H1 (cell line): ENCODE results near the gene GRIN3A. TPM values are rescaled to one million over a fixed set of nuclear protein-coding genes. Genes with fewer than 3 reads are reported as not detected.

Experiments used
- CTCF ChIA-PET: fragments of 300-600 bp; sonication (Branson Sonifier 250); formaldehyde crosslinking; loops from one replicate; lab custom pipeline; 2021; ENCODE audit not compliant: partially characterized antibody; lab: Charles Lee
- POLR2A ChIA-PET: fragments of 300-600 bp; sonication (Branson Sonifier 250); formaldehyde crosslinking; loops from one replicate; lab custom pipeline; 2021; ENCODE audit warnings: inconsistent platforms; ENCODE audit not compliant: partially characterized antibody; lab: Charles Lee
- DNase-seq, 2 experiments: peaks; one replicate each; pipeline versions ENCODE4 v3.0.0 to v3.0.0-alpha.2; 2010 to 2022; ENCODE audit warnings: low spot score in 2 of 2, low read depth in 1 of 2, mixed read lengths in 1 of 2
- FAIRE-seq: peaks from 2 replicates; lab custom pipeline; 2011; peaks lifted over from hg19 to GRCh38; lab: Jason Lieb, UNC
- H2AFZ ChIP-seq: 2 replicates; pipeline ENCODE4 v1.8.1; 2012; ENCODE audit warnings: low read length, inconsistent platforms
- H2AK5ac ChIP-seq: 2 replicates; pipeline ENCODE4 v1.6.1; 2013; ENCODE audit warnings: low read depth, low read length
- H2BK120ac ChIP-seq: replicated peaks from 2 replicates; pipeline ENCODE3; 2013; ENCODE audit warnings: low read depth, low read length, inconsistent platforms
- H2BK12ac ChIP-seq: 2 replicates; pipeline ENCODE4 v1.6.1; 2013; ENCODE audit warnings: low read depth, low read length
- H2BK15ac ChIP-seq: 2 replicates; pipeline ENCODE4 v1.6.1; 2013; ENCODE audit warnings: low read length
- H2BK20ac ChIP-seq: 2 replicates; pipeline ENCODE4 v1.6.1; 2013; ENCODE audit warnings: low read length
- H2BK5ac ChIP-seq: 2 replicates; pipeline ENCODE4 v1.6.1; 2013; ENCODE audit warnings: low read depth, low read length
- H3K14ac ChIP-seq: 2 replicates; pipeline ENCODE4 v1.6.1; 2013; ENCODE audit warnings: inconsistent platforms; ENCODE audit not compliant: insufficient read length
- H3K18ac ChIP-seq: 2 replicates; pipeline ENCODE4 v1.6.1; 2013; ENCODE audit warnings: low read length; ENCODE audit errors: extremely low read depth
- H3K23ac ChIP-seq: 2 replicates; pipeline ENCODE4 v1.6.1; 2013; ENCODE audit warnings: inconsistent platforms; ENCODE audit not compliant: insufficient read length
- H3K23me2 ChIP-seq: 2 replicates; pipeline ENCODE4 v1.6.1; 2013; ENCODE audit warnings: low read depth, low read length
- H3K27ac ChIP-seq: 2 replicates; pipeline ENCODE4 v1.6.1; 2011; ENCODE audit warnings: low read depth, low read length, inconsistent platforms
- H3K27me3 ChIP-seq, 4 experiments: replicated peaks in 1 of 4; 1 replicate in 1 of 4; 2 replicates in 3 of 4; pipeline versions ENCODE4 v1.6.1 to v1.8.1; 2011 to 2013; ENCODE audit warnings: low read length in 3 of 4, mild to moderate bottlenecking in 3 of 4, inconsistent platforms in 2 of 4, mixed read lengths in 2 of 4, moderate library complexity in 1 of 4; ENCODE audit not compliant: control insufficient read depth in 3 of 4, insufficient read depth in 3 of 4; ENCODE audit errors: extremely low read depth in 1 of 4
- H3K36me3 ChIP-seq, 4 experiments: 2 replicates each; pipeline versions ENCODE4 v1.6.1 to v1.8.1; 2011 to 2013; ENCODE audit warnings: mild to moderate bottlenecking in 4 of 4, low read length in 3 of 4, moderate library complexity in 2 of 4, control low read depth in 1 of 4, inconsistent platforms in 1 of 4; ENCODE audit not compliant: insufficient read depth in 4 of 4, control insufficient read depth in 2 of 4
- H3K4ac ChIP-seq: replicated peaks from 2 replicates; pipeline ENCODE3; 2013; ENCODE audit warnings: low read length, low read depth, mixed read lengths, inconsistent platforms; ENCODE audit not compliant: insufficient read length
- H3K4me1 ChIP-seq, 4 experiments: replicated peaks in 1 of 4; 1 replicate in 1 of 4; 2 replicates in 3 of 4; pipeline versions ENCODE4 v1.6.1 to v1.8.1; 2011 to 2013; ENCODE audit warnings: low read length in 3 of 4, inconsistent platforms in 2 of 4, mixed read lengths in 1 of 4; ENCODE audit not compliant: insufficient read depth in 4 of 4, control insufficient read depth in 3 of 4
- H3K4me2 ChIP-seq, 2 experiments: 2 replicates each; pipeline versions ENCODE4 v1.6.1 to v1.8.1; 2011 to 2013; ENCODE audit warnings: low read depth in 2 of 2, low read length in 2 of 2, control low read depth in 1 of 2, inconsistent platforms in 1 of 2, mild to moderate bottlenecking in 1 of 2; ENCODE audit not compliant: insufficient read depth in 1 of 2
- H3K4me3 ChIP-seq, 4 experiments: fragments of 200-600, 300-600 bp in 1 of 4; sonication (generic), shearing (Covaris generic), sonication (Bioruptor Twin) in 1 of 4; 2 replicates each; pipeline versions ENCODE4 v1.5.1 to v1.8.1; 2011 to 2016; ENCODE audit warnings: low read length in 4 of 4, low read depth in 3 of 4, control low read depth in 2 of 4, inconsistent platforms in 2 of 4, mild to moderate bottlenecking in 2 of 4, mixed read lengths in 1 of 4, moderate library complexity in 1 of 4; ENCODE audit not compliant: insufficient read depth in 2 of 4; ENCODE audit errors: extremely low read depth in 1 of 4
- H3K56ac ChIP-seq: replicated peaks from 2 replicates; pipeline ENCODE3; 2013; ENCODE audit warnings: low read depth, mild to moderate bottlenecking, mixed read lengths, low read length, inconsistent platforms; ENCODE audit not compliant: insufficient read length
- H3K79me1 ChIP-seq: 2 replicates; pipeline ENCODE4 v1.6.1; 2013; ENCODE audit warnings: low read depth, low read length, control low read depth
- H3K79me2 ChIP-seq, 2 experiments: 2 replicates each; pipeline versions ENCODE4 v1.6.1 to v1.8.1; 2012 to 2013; ENCODE audit warnings: low read length in 2 of 2, mild to moderate bottlenecking in 2 of 2, inconsistent platforms in 1 of 2; ENCODE audit not compliant: insufficient read depth in 2 of 2, control insufficient read depth in 1 of 2
- H3K9ac ChIP-seq, 4 experiments: replicated peaks in 1 of 4; 1 replicate in 1 of 4; 2 replicates in 3 of 4; pipeline versions ENCODE4 v1.6.1 to v1.8.1; 2011 to 2013; ENCODE audit warnings: low read depth in 3 of 4, low read length in 3 of 4, control low read depth in 2 of 4, mild to moderate bottlenecking in 2 of 4, moderate library complexity in 2 of 4, inconsistent platforms in 1 of 4; ENCODE audit errors: extremely low read depth in 1 of 4
- H3K9me3 ChIP-seq, 2 experiments: 2 replicates each; pipeline versions ENCODE4 v1.6.1 to v1.8.1; 2012 to 2013; ENCODE audit warnings: mild to moderate bottlenecking in 2 of 2, moderate library complexity in 2 of 2, control low read depth in 1 of 2, inconsistent platforms in 1 of 2, low read depth in 1 of 2, low read length in 1 of 2, mixed read lengths in 1 of 2; ENCODE audit not compliant: insufficient read depth in 2 of 2
- H4K20me1 ChIP-seq, 2 experiments: replicated peaks in 1 of 2; 2 replicates each; pipeline versions ENCODE3 to v1.8.1; 2011 to 2013; ENCODE audit warnings: inconsistent platforms in 2 of 2, low read length in 2 of 2, mild to moderate bottlenecking in 1 of 2; ENCODE audit not compliant: insufficient read depth in 2 of 2, control insufficient read depth in 1 of 2
- H4K5ac ChIP-seq: 2 replicates; pipeline ENCODE4 v1.6.1; 2013; ENCODE audit warnings: low read length, low read depth, mixed read lengths, inconsistent platforms; ENCODE audit not compliant: insufficient read length
- H4K8ac ChIP-seq: 2 replicates; pipeline ENCODE4 v1.8.0; 2013; ENCODE audit warnings: mild to moderate bottlenecking, moderate library complexity, low read length, inconsistent platforms; ENCODE audit not compliant: insufficient read depth; ENCODE audit errors: extremely low read depth
- H4K91ac ChIP-seq: replicated peaks from 2 replicates; pipeline ENCODE3; 2013; ENCODE audit warnings: low read length, mixed read lengths, inconsistent platforms; ENCODE audit not compliant: insufficient read length
- RNF2 ChIP-seq: fragments of 200-900, 300-1000 bp; sonication (generic); IDR thresholded peaks from 2 replicates; pipeline ENCODE4 v1.7.1; 2016; ENCODE audit warnings: borderline replicate concordance, low read depth, mild to moderate bottlenecking, antibody characterized with exemption, low read length; ENCODE audit not compliant: poor library complexity, severe bottlenecking; ENCODE audit errors: missing control alignments
- TCF12 ChIP-seq: IDR thresholded peaks from 2 replicates; pipeline ENCODE4 v1.6.1; 2011; ENCODE audit warnings: low read depth, mild to moderate bottlenecking, low read length
- WGBS, 2 experiments: shearing (Covaris generic) in 1 of 2; methylation state at CpG; one replicate each; pipeline versions ENCODE4 v1.1.6 to v1.1.7; 2013 to 2015; ENCODE audit warnings: low lambda C conversion rate in 2 of 2, mixed read lengths in 2 of 2, inconsistent platforms in 1 of 2, low coverage in 1 of 2, missing lambda C conversion rate in 1 of 2; ENCODE audit not compliant: insufficient replicate concordance in 2 of 2, insufficient coverage in 1 of 2, insufficient read length in 1 of 2; ENCODE audit errors: extremely low coverage in 1 of 2, missing lambda C conversion rate in 1 of 2; 5-methylcytosine and 5-hydroxymethylcytosine counted together
- polyA plus RNA-seq, 7 experiments: library from polyadenylated mRNA; depleted of rRNA in 3 of 7; stranded (reverse) in 5 of 7; unstranded in 2 of 7; fragments of >200 nt in 5 of 7; fragments of 200-250 nt in 2 of 7; gene quantifications; 1 replicate in 5 of 7; 2 replicates in 1 of 7; 4 replicates in 1 of 7; pipeline versions ENCODE4 v1.2.1 to v1.2.3, GENCODE V29; 2011 to 2013; ENCODE audit warnings: missing spikeins in 2 of 7, mixed read lengths in 2 of 7
- total RNA-seq: library from RNA; stranded (reverse); fragmentation: NEBNext Ultra II Directional; extraction: Animal tissue kit (Norgen Biotek cat#: 25700); gene quantifications from 2 replicates; pipeline ENCODE4 v1.2.1, GENCODE V29; 2021

The GRIN3A gene
- total and polyA plus RNA-seq, 2 of the 8 experiments (the other 6 are each of a cell fraction or from before 2014, with no cell fraction given) = 0.04 TPM; not detected in 1

GRCh38 chr9:101737165-101737704 is 1.2 kb downstream of the GRIN3A start:
- Histone ChIP-seq H3K9me3 (no peaks in the 10 kb centered on the region), H2BK20ac (no peak overlapping the region), H3K27me3 (peaks cover 14 to 44% (median 33%) of the 10 kb centered on the region in 4 experiments), H3K4ac (no peak overlapping the region), H3K4me3 (peak overlapping the region; percentile 39 to 69 (median 52); a peak in 6 of 8 replicates), H2BK5ac (no peak overlapping the region), H4K5ac (no peak overlapping the region), H3K56ac (no peak overlapping the region), H3K36me3 (no peaks in the 10 kb centered on the region; a peak in 1 of 8 replicates), H4K20me1 (peaks cover 0 to 5% of the 10 kb centered on the region in 2 experiments), H3K18ac (no peak overlapping the region), H3K4me1 (peaks cover 3 to 13% (median 8%) of the 10 kb centered on the region in 4 experiments), H3K9ac (no peak overlapping the region), H3K79me1 (no peaks in the 10 kb centered on the region), H3K27ac (no peak overlapping the region), H3K4me2 (peak overlapping the region; percentile 86 to 91), H2BK12ac (no peak overlapping the region), H3K14ac (no peak overlapping the region), H3K23ac (no peak overlapping the region), H4K91ac (no peak overlapping the region), H3K79me2 (no peaks in the 10 kb centered on the region), H3K23me2 (peaks cover 7% of the 10 kb centered on the region; the same call in 1 of the 2 replicates), H2BK120ac (no peak overlapping the region), H2AK5ac (no peak overlapping the region), H4K8ac (no peak overlapping the region)
- WGBS, 2 experiments = 33% methylated on average over 29 of the region's 32 CpGs; no CpG with 5 or more reads in 1 of the 2 experiments
- ChIA-PET POLR2A (no interaction called here), CTCF (no interaction called here)
- TF ChIP-seq TCF12 (no peak), RNF2 (peak; percentile 34)
- TF ChIP-seq, all 59 proteins: peak for 1
- peak in 1 of 2 experiments; percentile 49 for DNase-seq
- Histone ChIP-seq H2AFZ (no peak overlapping the region), H2BK15ac (no peak overlapping the region)
- FAIRE-seq = no peak
